Measurements from ENCODE around the gene CCRL2. TPM values are rescaled to one million over a fixed set of nuclear protein-coding genes. Genes with fewer than 3 reads are reported as not detected.

CCRL2 gene
- total and polyA plus RNA-seq, 11 donors, result 0.70 to 8.1 (median 1.7) TPM

- TF ChIP-seq POLR2A (IDR thresholded peaks at IDR 0.05) (no peak), CTCF (IDR thresholded peaks at IDR 0.05) (no peak)
- intact Hi-C loops (cut with DNase I), result no loop called here
- Histone ChIP-seq H3K9me3 (no peaks in the 10 kb centered on the region), H3K4me3 (no peak overlapping the region), H3K4me1 (peaks cover 0 to 87% (median 45%) of the 10 kb centered on the region in 12 donors), H3K27ac (no peak overlapping the region), H3K36me3 (peaks cover 0 to 7% (median 0%) of the 10 kb centered on the region in 9 donors), H3K27me3 (no peaks in the 10 kb centered on the region)
- DNase-seq (peak in 1 of 5 donors; percentile 50), ATAC-seq (peak in 1 of 4 donors; percentile 43)
- 66 to 86% (median 83%) methylated on average over 9 of the region's 9 CpGs for WGBS, 4 donors
Measured at GRCh38 chr3:46409739-46410489, 2.9 kb downstream of the CCRL2 start.

- Histone ChIP-seq H3K9me3 (no peaks in the 10 kb centered on the region), H3K4me1 (peaks cover 0 to 79% (median 38%) of the 10 kb centered on the region in 12 donors), H3K27me3 (no peaks in the 10 kb centered on the region), H3K4me3 (no peak overlapping the region), H3K27ac (no peak overlapping the region), H3K36me3 (peaks cover 0 to 7% (median 0%) of the 10 kb centered on the region in 9 donors)
- intact Hi-C loops (cut with DNase I), result no loop called here
- 83 to 88% (median 84%) methylated on average over 2 of the region's 2 CpGs for WGBS, 4 donors
- TF ChIP-seq CTCF (IDR thresholded peaks at IDR 0.05), result no peak
- no peak for TF ChIP-seq POLR2A (IDR thresholded peaks at IDR 0.05)
- ATAC-seq (no peak), DNase-seq (no peak)
Measured at GRCh38 chr3:46410669-46411068, 3.6 kb downstream of the CCRL2 start.

- DNase-seq (no peak), ATAC-seq (no peak)
- Histone ChIP-seq H3K4me1 (peaks cover 0 to 79% (median 37%) of the 10 kb centered on the region in 12 donors), H3K9me3 (no peaks in the 10 kb centered on the region), H3K36me3 (peaks cover 0 to 7% (median 0%) of the 10 kb centered on the region in 9 donors), H3K27me3 (no peaks in the 10 kb centered on the region), H3K4me3 (no peak overlapping the region), H3K27ac (no peak overlapping the region)
- intact Hi-C loops (cut with DNase I), result no loop called here
- TF ChIP-seq POLR2A (IDR thresholded peaks at IDR 0.05) (no peak), CTCF (IDR thresholded peaks at IDR 0.05) (peak in 2 of 12 donors; percentile 8 to 11)
- 57 to 83% (median 62%) methylated on average over 2 of the region's 2 CpGs for WGBS, 4 donors
Measured at GRCh38 chr3:46411271-46411670, 4.2 kb downstream of the CCRL2 start.

- no peaks in the 10 kb centered on the region for H3K9me3 ChIP-seq
- peak overlapping the region in 9 of 12 donors; percentile 3 to 55 (median 33) for H3K27ac ChIP-seq
- no peak overlapping the region for H3K4me3 ChIP-seq
- intact Hi-C loops (cut with DNase I), result no loop called here
- DNase-seq (no peak), ATAC-seq (peak in 3 of 4 donors; percentile 29 to 57 (median 42))
- no peaks in the 10 kb centered on the region for H3K27me3 ChIP-seq
- TF ChIP-seq POLR2A (IDR thresholded peaks at IDR 0.05), result no peak
- no peak for TF ChIP-seq CTCF (IDR thresholded peaks at IDR 0.05)
- H3K4me1 ChIP-seq, result peaks cover 0 to 74% (median 39%) of the 10 kb centered on the region in 12 donors
- WGBS, 4 donors, result 20 to 38% (median 30%) methylated on average over 3 of the region's 3 CpGs
- H3K36me3 ChIP-seq, result peaks cover 0 to 7% (median 0%) of the 10 kb centered on the region in 9 donors
Measured at GRCh38 chr3:46412786-46413298, 5.8 kb downstream of the CCRL2 start.

Data from heart left ventricle (tissue), 16 donors.